22Rv1 (cell line): ENCODE data around the gene LRTM1.

Source experiments
- H3K27ac ChIP-seq: fragments of 450-650 bp; 2 replicates; pipeline ENCODE4 v1.5.1; 2017
- ZFX ChIP-seq: fragments of 450-650 bp; IDR thresholded peaks from 2 replicates; pipeline ENCODE4 v1.6.1; 2017; ENCODE audit warnings: antibody characterized with exemption, borderline replicate concordance
- TF ChIP-seq, protein P1 (sequence below): fragments of 450-650 bp; IDR thresholded peaks from 2 replicates; pipeline ENCODE4 v1.5.1; 2017; ENCODE audit warnings: mild to moderate bottlenecking

Gene LRTM1

DNA sequence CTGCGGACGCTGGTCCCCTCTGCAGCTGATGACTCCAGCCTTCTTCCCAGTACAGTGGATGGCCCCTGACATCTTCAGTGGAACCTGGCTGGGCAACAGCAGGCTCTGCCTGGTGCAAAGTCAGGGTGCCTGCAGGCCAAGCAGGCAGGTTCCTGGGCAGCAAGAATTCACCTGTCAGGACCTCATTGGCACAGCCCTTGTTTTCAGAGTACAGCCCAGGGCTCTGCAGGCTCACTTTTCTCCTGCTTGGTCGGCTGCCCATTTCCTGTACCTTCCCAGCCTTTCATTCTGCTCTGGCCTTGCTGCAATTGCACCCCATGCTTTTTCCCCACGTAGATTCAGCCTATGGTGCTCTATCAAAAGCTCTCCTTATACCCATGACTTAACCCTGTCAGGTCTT lies 56.0 kb downstream of the LRTM1 start:
- TF ChIP-seq, protein P1, sequence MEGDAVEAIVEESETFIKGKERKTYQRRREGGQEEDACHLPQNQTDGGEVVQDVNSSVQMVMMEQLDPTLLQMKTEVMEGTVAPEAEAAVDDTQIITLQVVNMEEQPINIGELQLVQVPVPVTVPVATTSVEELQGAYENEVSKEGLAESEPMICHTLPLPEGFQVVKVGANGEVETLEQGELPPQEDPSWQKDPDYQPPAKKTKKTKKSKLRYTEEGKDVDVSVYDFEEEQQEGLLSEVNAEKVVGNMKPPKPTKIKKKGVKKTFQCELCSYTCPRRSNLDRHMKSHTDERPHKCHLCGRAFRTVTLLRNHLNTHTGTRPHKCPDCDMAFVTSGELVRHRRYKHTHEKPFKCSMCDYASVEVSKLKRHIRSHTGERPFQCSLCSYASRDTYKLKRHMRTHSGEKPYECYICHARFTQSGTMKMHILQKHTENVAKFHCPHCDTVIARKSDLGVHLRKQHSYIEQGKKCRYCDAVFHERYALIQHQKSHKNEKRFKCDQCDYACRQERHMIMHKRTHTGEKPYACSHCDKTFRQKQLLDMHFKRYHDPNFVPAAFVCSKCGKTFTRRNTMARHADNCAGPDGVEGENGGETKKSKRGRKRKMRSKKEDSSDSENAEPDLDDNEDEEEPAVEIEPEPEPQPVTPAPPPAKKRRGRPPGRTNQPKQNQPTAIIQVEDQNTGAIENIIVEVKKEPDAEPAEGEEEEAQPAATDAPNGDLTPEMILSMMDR = no peak
- TF ChIP-seq ZFX = no peak
- no peak overlapping the region for H3K27ac ChIP-seq

- TF ChIP-seq ZFX = no peak
- TF ChIP-seq, protein P1 = peak; percentile 21; the same call in 1 of the 2 replicates
- no peak overlapping the region for H3K27ac ChIP-seq
Observed at GRCh38 chr3:54870423-54870822, 57.4 kb downstream of the LRTM1 start.
